HepG2 (cell line): ENCODE data around the gene POLR1E. TPM values are rescaled to one million over a fixed set of nuclear protein-coding genes. Genes with fewer than 3 reads are reported as not detected.

Source experiments
- ARNTL ChIP-seq: sonication (generic); formaldehyde crosslinking; IDR thresholded peaks from 2 replicates; pipeline ENCODE4 v1.4.0; 2020; ENCODE audit warnings: mild to moderate bottlenecking, missing genetic modification reagents
- CCDC6 ChIP-seq: sonication (generic); formaldehyde crosslinking; IDR thresholded peaks from 2 replicates; pipeline ENCODE4 v1.8.1; 2022; ENCODE audit warnings: mild to moderate bottlenecking, missing genetic modification reagents, moderate library complexity
- DMAP1 ChIP-seq: IDR thresholded peaks from 2 replicates; pipeline ENCODE4 v1.6.1; 2016
- HNF4A ChIP-seq: sonication (generic); formaldehyde crosslinking; IDR thresholded peaks from 2 replicates; pipeline ENCODE4 v1.4.0; 2020; ENCODE audit warnings: missing genetic modification reagents
- KDM2A ChIP-seq: sonication (generic); formaldehyde crosslinking; IDR thresholded peaks from 2 replicates; pipeline ENCODE4 v1.4.0; 2020; ENCODE audit warnings: low read depth, missing genetic modification reagents, borderline replicate concordance
- NBN ChIP-seq: fragments of 450-650 bp; conservative IDR thresholded peaks from 2 replicates; pipeline ENCODE4 v1.6.1; 2017
- NPAS2 ChIP-seq: sonication (generic); formaldehyde crosslinking; IDR thresholded peaks from 2 replicates; pipeline ENCODE4 v1.8.0; 2022; ENCODE audit warnings: mild to moderate bottlenecking, missing genetic modification reagents, borderline replicate concordance
- RNF2 ChIP-seq: fragments of 450-650 bp; conservative IDR thresholded peaks from 2 replicates; pipeline ENCODE4 v1.6.1; 2016; ENCODE audit warnings: low read depth
- SALL2 ChIP-seq: sonication (generic); formaldehyde crosslinking; IDR thresholded peaks from 2 replicates; pipeline ENCODE4 v1.8.1; 2023; ENCODE audit warnings: mild to moderate bottlenecking, missing genetic modification reagents, inconsistent platforms
- SATB2 ChIP-seq: sonication (generic); formaldehyde crosslinking; IDR thresholded peaks from 2 replicates; pipeline ENCODE4 v1.5.0; 2020; ENCODE audit warnings: missing genetic modification reagents
- THAP11 ChIP-seq: IDR thresholded peaks from 2 replicates; pipeline ENCODE4 v1.6.1; 2016; ENCODE audit warnings: missing biosample characterization, missing genetic modification reagents
- THRA ChIP-seq: sonication (generic); formaldehyde crosslinking; IDR thresholded peaks from 2 replicates; pipeline ENCODE4 v1.4.0; 2020; ENCODE audit warnings: missing genetic modification reagents, borderline replicate concordance
- TP53 ChIP-seq: sonication (generic); formaldehyde crosslinking; conservative IDR thresholded peaks from 2 replicates; pipeline ENCODE4 v1.4.0; 2020; ENCODE audit warnings: missing genetic modification reagents
- ZNF12 ChIP-seq: sonication (generic); formaldehyde crosslinking; IDR thresholded peaks from 2 replicates; pipeline ENCODE4 v1.5.0; 2020; ENCODE audit warnings: missing genetic modification reagents
- ZNF160 ChIP-seq: sonication (generic); formaldehyde crosslinking; IDR thresholded peaks from 2 replicates; pipeline ENCODE4 v1.8.0; 2022; ENCODE audit warnings: mild to moderate bottlenecking, inconsistent platforms, missing genetic modification reagents
- ZNF234 ChIP-seq: sonication (generic); formaldehyde crosslinking; conservative IDR thresholded peaks from 2 replicates; pipeline ENCODE4 v1.5.1; 2020; ENCODE audit warnings: mild to moderate bottlenecking, missing genetic modification reagents
- ZNF547 ChIP-seq: sonication (generic); formaldehyde crosslinking; IDR thresholded peaks from 2 replicates; pipeline ENCODE4 v1.5.1; 2020; ENCODE audit warnings: mild to moderate bottlenecking, missing genetic modification reagents
- ZNF567 ChIP-seq: sonication (generic); formaldehyde crosslinking; IDR thresholded peaks from 2 replicates; pipeline ENCODE4 v1.8.1; 2023; ENCODE audit warnings: mild to moderate bottlenecking, missing genetic modification reagents, borderline replicate concordance
- ZNF609 ChIP-seq: sonication (generic); formaldehyde crosslinking; IDR thresholded peaks from 2 replicates; pipeline ENCODE4 v1.4.0; 2020; ENCODE audit warnings: mild to moderate bottlenecking, missing genetic modification reagents, borderline replicate concordance
- ZNF891 ChIP-seq: sonication (generic); formaldehyde crosslinking; IDR thresholded peaks from 2 replicates; pipeline ENCODE4 v1.5.0; 2020; ENCODE audit warnings: mild to moderate bottlenecking, missing genetic modification reagents
- ZXDC ChIP-seq: sonication (generic); formaldehyde crosslinking; IDR thresholded peaks from 2 replicates; pipeline ENCODE4 v1.5.0; 2020; ENCODE audit warnings: mild to moderate bottlenecking, missing genetic modification reagents
- polyA plus RNA-seq, 8 experiments: library from polyadenylated mRNA; depleted of rRNA in 3 of 8; stranded (reverse) in 7 of 8; unstranded in 1 of 8; fragments of >200 nt; fragmentation: Illumina TruSeq in 4 of 8; extraction: Trizol in 4 of 8; gene quantifications; 2 replicates each; pipeline versions ENCODE4 v1.2.1 to v1.2.3, GENCODE V29; 2011 to 2016; ENCODE audit warnings: low read depth in 4 of 8, missing spikeins in 1 of 8, mixed read lengths in 1 of 8; ENCODE audit not compliant: insufficient read depth in 1 of 8
- total RNA-seq, 5 experiments: library from RNA; depleted of rRNA; stranded (reverse); fragments of >200 nt; fragmentation: Illumina TruSeq; extraction: Trizol; gene quantifications; 2 replicates each; pipeline ENCODE4 v1.2.3, GENCODE V29; 2016; ENCODE audit warnings: low read depth in 1 of 5

The POLR1E gene
- total and polyA plus RNA-seq, 2 of the 13 experiments (the other 11 are each of a cell fraction or from before 2014, with no cell fraction given), result 23.0 to 37.8 TPM

GRCh38 chr9:37466037-37466709, 19.6 kb upstream of the POLR1E start (continued):
- TF ChIP-seq ZNF234 (CRISPR knock-in tag) (0 out of 2 replicates have a peak, but pooled peaks have one; percentile 45), NBN (no peak), SALL2 (CRISPR knock-in tag) (no peak), ZNF609 (0 out of 2 replicates have a peak, but pooled peaks have one; percentile 5), THRA (0 out of 2 replicates have a peak, but pooled peaks have one; percentile 9), HNF4A (CRISPR knock-in tag) (peak; percentile 39), DMAP1 (CRISPR knock-in tag) (peak; percentile 49; the same call in 1 of the 2 replicates), TP53 (CRISPR knock-in tag) (no peak), NPAS2 (CRISPR knock-in tag) (no peak), ZNF891 (CRISPR knock-in tag) (peak; percentile 47), KDM2A (CRISPR knock-in tag) (no peak; the same call in 1 of the 2 replicates), THAP11 (CRISPR knock-in tag) (no peak), ZXDC (CRISPR knock-in tag) (no peak), RNF2 (0 out of 2 replicates have a peak, but pooled peaks have one; percentile 8), ZNF160 (CRISPR knock-in tag) (0 out of 2 replicates have a peak, but pooled peaks have one; percentile 35), ZNF567 (CRISPR knock-in tag) (no peak), ZNF547 (CRISPR knock-in tag) (no peak), ZNF12 (CRISPR knock-in tag) (no peak), SATB2 (CRISPR knock-in tag) (no peak), ARNTL (CRISPR knock-in tag) (0 out of 2 replicates have a peak, but pooled peaks have one; percentile 18), CCDC6 (peak; percentile 57; the same call in 1 of the 2 replicates)
